ENCODE measurements around the gene EFHC1.
"Not testable (repeated sequence)": the region's sequence is repeated elsewhere in the genome, so short reads cannot be mapped to it uniquely, and the experiment has no call there.

The EFHC1 gene

GRCh38 chr6:52399511-52400312 is 20.4 kb upstream of the EFHC1 start:
- no peak for DNase-seq (ENCODE audit: low read depth in 1 of 2, low spot score in 1 of 2)

DNA sequence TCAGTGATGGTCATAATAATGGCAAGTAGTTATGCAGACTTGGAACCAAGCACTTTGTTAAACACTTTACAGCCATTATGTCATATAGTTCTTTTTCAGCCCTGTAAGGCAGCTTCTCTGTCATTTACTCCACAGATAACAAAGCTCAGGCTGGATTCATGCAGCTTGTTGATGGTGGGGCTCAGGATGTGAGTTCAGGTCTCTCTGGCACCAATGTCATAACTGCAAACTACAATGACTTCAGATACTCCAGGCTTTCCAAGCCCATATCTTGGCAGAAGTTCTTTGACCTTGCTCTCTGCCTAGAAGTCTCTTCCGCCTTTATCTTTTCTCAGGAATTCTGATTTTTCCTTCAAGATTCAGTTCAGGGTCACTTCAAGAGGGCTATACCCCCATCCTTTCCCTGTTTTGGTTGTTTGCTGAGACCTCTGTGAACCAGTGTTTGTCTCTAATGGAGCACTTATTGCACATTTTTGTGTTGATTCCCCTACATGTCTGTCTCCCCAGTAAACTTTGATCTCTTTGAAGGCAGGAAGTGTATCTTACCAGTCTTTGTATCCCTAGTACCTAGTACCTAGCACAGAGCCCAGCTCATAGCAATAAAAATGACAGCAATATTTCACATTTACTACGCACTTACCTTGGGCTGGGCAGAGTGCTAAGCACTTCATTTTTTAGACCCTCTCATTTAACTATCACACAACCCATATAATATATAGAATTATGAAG is 19.7 kb upstream of the EFHC1 start:
- no peak for DNase-seq (ENCODE audit: low read depth in 1 of 2, low spot score in 1 of 2)

- DNase-seq (ENCODE audit: low read depth in 1 of 2, low spot score in 1 of 2), result no peak
Observed at GRCh38 chr6:52403086-52403485, 17.1 kb upstream of the EFHC1 start.

- DNase-seq (ENCODE audit: low read depth in 1 of 2, low spot score in 1 of 2), result no peak
Observed at GRCh38 chr6:52403627-52404026, 16.5 kb upstream of the EFHC1 start.

- DNase-seq (ENCODE audit: low read depth in 1 of 2, low spot score in 1 of 2), result no peak
Observed at GRCh38 chr6:52405243-52405642, 14.9 kb upstream of the EFHC1 start.

DNA sequence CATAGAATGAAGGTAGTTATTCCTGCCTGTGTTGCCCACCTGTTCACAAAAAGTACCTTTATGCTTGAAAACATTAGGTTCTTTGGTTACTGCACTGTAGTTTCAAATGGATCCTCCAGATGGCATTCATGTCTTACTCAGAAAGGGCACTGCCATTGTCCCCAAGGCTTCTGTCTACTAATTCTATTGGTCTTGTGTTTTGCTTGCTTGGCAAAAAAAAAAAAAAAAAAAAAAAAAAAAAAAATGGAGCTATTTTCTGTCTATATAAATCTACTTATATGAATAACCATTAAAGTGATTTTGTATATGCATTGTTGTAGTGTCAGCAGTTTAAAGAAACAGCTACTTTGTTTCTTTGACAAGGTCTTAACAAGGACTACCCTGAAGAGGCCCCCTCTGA is 12.7 kb upstream of the EFHC1 start:
- no peak for DNase-seq (ENCODE audit: low read depth in 1 of 2, low spot score in 1 of 2)

GRCh38 chr6:52409499-52409898 is 10.6 kb upstream of the EFHC1 start:
- no peak for DNase-seq (ENCODE audit: low read depth in 1 of 2, low spot score in 1 of 2)

- no peak for DNase-seq (ENCODE audit: low read depth in 1 of 2, low spot score in 1 of 2)
Observed at GRCh38 chr6:52410979-52411378, 9.2 kb upstream of the EFHC1 start.

DNA sequence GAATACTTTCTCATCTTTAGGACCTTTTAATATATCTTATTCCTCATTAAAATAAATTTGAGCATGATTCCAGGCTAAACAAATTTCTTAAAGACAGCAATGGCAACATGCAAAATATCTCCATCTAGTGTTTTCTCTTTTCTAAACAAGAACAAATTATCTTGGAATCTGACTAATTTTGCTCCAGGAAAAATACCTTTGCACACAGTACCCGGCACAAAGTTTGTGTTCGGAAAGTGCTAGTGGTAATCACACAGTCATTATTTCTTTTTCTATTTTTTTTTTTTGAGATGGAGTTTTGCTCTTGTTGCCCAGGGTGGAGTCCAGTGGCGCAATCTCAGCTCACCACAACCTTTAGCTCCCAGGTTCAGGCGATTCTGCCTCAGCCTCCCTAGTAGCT is 8.2 kb upstream of the EFHC1 start:
- no peak for DNase-seq (ENCODE audit: low read depth in 1 of 2, low spot score in 1 of 2)

GRCh38 chr6:52415333-52415732 is 4.8 kb upstream of the EFHC1 start:
- no peak for DNase-seq (ENCODE audit: low read depth in 1 of 2, low spot score in 1 of 2)

- no peak for DNase-seq (ENCODE audit: low read depth in 1 of 2, low spot score in 1 of 2)
Observed at GRCh38 chr6:52415917-52416628, 4.1 kb upstream of the EFHC1 start.

GRCh38 chr6:52416629-52417151 is 3.5 kb upstream of the EFHC1 start:
- DNase-seq (ENCODE audit: low read depth in 1 of 2, low spot score in 1 of 2), result no peak

GRCh38 chr6:52417675-52418111 is 2.4 kb upstream of the EFHC1 start:
- no peak for DNase-seq (ENCODE audit: low read depth in 1 of 2, low spot score in 1 of 2)

GRCh38 chr6:52418606-52419005 is 1.5 kb upstream of the EFHC1 start:
- DNase-seq (ENCODE audit: low read depth in 1 of 2, low spot score in 1 of 2), result no peak

DNA sequence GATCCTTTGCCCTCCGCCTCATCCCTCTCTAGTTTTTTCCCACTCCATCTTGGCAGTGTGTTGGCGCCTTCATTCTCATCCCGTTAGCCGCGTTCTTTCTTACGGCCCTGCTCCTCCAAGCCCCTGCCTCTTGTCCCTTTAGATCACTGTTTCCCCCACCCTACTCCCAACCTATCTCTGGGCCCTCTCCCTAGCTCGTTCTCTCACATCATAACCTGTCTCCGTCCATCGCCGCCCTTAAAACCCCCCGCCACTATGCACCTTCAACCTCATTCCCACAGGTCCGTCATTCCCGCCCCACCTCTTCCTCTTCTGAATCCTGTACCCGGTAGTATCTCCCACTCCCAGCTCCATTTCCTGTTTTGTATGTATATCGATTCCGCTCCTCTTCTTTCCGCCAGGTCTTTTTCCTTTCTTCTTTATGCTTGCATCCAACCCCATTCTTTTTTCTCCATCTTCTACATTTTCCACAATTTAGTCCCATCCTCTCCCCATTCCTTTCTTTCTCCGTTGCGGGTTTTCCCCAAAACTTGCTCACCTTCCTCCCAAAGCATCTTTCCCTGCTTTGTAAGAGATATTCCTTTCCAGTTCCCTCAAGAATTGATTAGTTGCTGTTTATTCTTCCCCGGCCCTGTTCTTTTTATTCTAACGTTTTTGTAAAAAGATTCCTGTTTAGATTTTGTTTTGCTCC is 671 bp downstream of the EFHC1 start:
- no peak for DNase-seq (ENCODE audit: low read depth in 1 of 2, low spot score in 1 of 2)

DNA sequence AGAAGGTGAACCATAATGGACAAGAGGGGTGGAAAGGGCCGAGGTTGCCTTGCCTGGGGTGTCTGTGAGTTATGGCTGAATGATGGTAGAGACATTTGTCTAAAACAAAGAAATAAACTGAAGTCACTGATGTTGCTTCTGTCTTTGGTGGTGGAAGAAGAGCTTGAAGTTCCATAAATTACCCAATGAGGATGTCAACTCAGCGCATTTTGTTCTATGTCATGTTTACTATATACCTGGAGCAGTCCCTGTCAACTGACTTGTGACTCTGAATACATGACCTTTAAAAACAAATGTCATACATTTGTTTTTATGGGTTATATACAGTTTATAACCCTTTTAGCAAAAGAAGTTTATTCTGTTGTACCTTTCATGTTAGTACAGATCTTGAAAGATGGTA is 2.0 kb downstream of the EFHC1 start:
- no peak for DNase-seq (ENCODE audit: low read depth in 1 of 2, low spot score in 1 of 2)

DNA sequence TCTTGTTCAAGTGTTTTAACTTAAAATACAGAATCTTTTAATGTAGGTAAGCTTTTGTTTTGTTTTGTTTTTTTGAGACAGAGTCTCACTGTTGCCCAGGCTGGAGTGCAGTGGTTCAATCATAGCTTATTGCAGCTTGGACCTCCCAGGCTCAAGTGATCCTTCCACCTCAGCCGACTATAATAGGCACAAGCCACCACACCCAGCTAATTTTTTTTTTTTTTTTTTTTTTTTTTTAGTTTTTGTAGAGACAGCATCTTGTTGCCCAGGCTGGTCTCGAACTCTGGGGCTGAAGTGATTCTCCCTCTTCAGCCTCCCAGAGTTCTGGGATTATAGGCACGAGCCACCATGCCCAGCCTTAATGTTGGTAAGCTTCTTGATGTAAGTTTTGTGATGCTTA is 3.3 kb downstream of the EFHC1 start:
- DNase-seq (ENCODE audit: low read depth in 1 of 2, low spot score in 1 of 2), result no peak

DNA sequence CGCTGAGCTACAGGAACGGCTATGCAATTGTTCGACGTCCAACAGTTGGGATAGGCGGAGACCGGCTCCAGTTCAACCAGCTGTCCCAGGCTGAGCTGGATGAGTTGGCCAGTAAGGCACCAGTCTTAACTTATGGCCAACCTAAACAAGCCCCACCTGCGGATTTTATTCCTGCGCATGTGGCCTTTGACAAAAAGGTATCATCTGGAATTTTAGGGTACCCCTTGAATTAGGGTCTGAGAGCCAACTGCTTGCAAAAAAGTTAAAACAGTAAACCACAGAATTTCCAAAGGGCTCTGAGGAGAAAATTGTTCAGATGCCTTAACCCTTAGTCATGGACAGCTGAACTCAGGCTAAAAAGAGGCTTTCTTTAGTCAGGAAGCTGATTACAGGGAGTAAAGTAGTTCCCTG is 3.8 kb downstream of the EFHC1 start:
- no peak for DNase-seq (ENCODE audit: low read depth in 1 of 2, low spot score in 1 of 2)

- no peak for DNase-seq (ENCODE audit: low read depth in 1 of 2, low spot score in 1 of 2)
Observed at GRCh38 chr6:52424513-52424912, 4.4 kb downstream of the EFHC1 start.

GRCh38 chr6:52426667-52427066 is 6.5 kb downstream of the EFHC1 start:
- DNase-seq (ENCODE audit: low read depth in 1 of 2, low spot score in 1 of 2), result no peak

DNA sequence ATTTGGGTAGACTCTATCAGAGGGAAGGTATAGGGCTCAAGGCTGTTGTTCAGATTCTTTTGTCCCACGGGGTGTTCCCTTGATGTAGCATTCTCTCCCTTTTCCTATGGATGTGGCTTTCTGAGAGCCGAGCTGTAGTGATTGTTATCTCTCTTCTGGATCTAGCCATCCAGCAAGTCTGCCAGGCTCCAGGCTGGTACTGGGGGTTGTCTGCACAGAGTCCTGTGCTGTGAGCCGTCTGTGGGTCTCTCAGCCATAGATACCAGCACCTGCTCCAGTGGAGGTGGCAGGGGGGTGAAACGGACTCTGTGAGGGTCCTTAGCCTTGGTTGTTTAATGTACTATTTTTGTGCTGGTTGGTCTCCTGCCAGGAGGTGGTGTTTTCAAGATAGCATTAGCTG is 13.2 kb downstream of the EFHC1 start:
- DNase-seq (ENCODE audit: low read depth in 1 of 2, low spot score in 1 of 2), result not testable (repeated sequence)
